DND-41 (cell line): ENCODE results near the gene MEF2C.

Experiments used
- ATAC-seq: fragments of 200-7000 bp; cut with Tn5 transposase; 3 replicates; pipeline ENCODE4 v1.9.1; 2021; ENCODE audit warnings: low read depth; ENCODE audit not compliant: insufficient read depth
- DNase-seq: peaks from one replicate; pipeline ENCODE4 v3.0.0-alpha.2; 2020
- H2AFZ ChIP-seq: 2 replicates; pipeline ENCODE4 v1.6.0; 2012; ENCODE audit warnings: low read depth, low read length
- H3K27ac ChIP-seq: 2 replicates; pipeline ENCODE4 v1.5.1; 2012; ENCODE audit warnings: low read length, inconsistent platforms
- H3K27me3 ChIP-seq: fragments of 200-600 bp; sonication (generic); 2 replicates; pipeline ENCODE4 v1.6.0; 2012; ENCODE audit warnings: low read length, mild to moderate bottlenecking, inconsistent platforms; ENCODE audit not compliant: insufficient read depth, poor library complexity
- H3K36me3 ChIP-seq: 2 replicates; pipeline ENCODE4 v1.5.1; 2012; ENCODE audit warnings: low read length, inconsistent platforms; ENCODE audit not compliant: insufficient read depth
- H3K4me1 ChIP-seq: 2 replicates; pipeline ENCODE4 v1.5.1; 2012; ENCODE audit warnings: mild to moderate bottlenecking, low read length; ENCODE audit not compliant: insufficient read depth
- H3K4me2 ChIP-seq: 2 replicates; pipeline ENCODE4 v1.6.0; 2012; ENCODE audit warnings: mild to moderate bottlenecking, moderate library complexity, low read length, inconsistent platforms; ENCODE audit not compliant: insufficient read depth
- H3K4me3 ChIP-seq, 2 experiments: fragments of 200-600 bp in 1 of 2; shearing (Covaris generic) in 1 of 2; 2 replicates each; pipeline ENCODE4 v1.5.1; 2012 to 2016; ENCODE audit warnings: inconsistent platforms in 2 of 2, low read length in 2 of 2, mild to moderate bottlenecking in 2 of 2, low read depth in 1 of 2, moderate library complexity in 1 of 2
- H3K79me2 ChIP-seq: 2 replicates; pipeline ENCODE4 v1.6.0; 2012; ENCODE audit warnings: low read length, inconsistent platforms; ENCODE audit not compliant: insufficient read depth
- H3K9ac ChIP-seq: 2 replicates; pipeline ENCODE4 v1.6.0; 2012; ENCODE audit warnings: low read depth, mild to moderate bottlenecking, inconsistent platforms, low read length, moderate library complexity
- H3K9me3 ChIP-seq: 2 replicates; pipeline ENCODE4 v1.5.1; 2012; ENCODE audit warnings: low read length, moderate library complexity, mild to moderate bottlenecking, inconsistent platforms; ENCODE audit not compliant: insufficient read depth, severe bottlenecking
- H4K20me1 ChIP-seq: 2 replicates; pipeline ENCODE4 v1.6.0; 2012; ENCODE audit warnings: low read length; ENCODE audit not compliant: insufficient read depth
- CTCF ChIP-seq: IDR thresholded peaks from 2 replicates; pipeline ENCODE4 v1.5.1; 2012; ENCODE audit warnings: borderline replicate concordance, low read length, moderate library complexity, mild to moderate bottlenecking; ENCODE audit not compliant: poor library complexity, severe bottlenecking; ENCODE audit errors: extremely low read depth
- EZH2 ChIP-seq: IDR thresholded peaks from 3 replicates; pipeline ENCODE4 v1.6.1; 2012; ENCODE audit warnings: borderline replicate concordance, low read depth, mild to moderate bottlenecking, moderate library complexity, low read length, inconsistent platforms; ENCODE audit not compliant: severe bottlenecking

The MEF2C gene

GRCh38 chr5:88829054-88829453 lies 53.9 kb downstream of the MEF2C start:
- H2AFZ ChIP-seq = no peak overlapping the region
- DNase-seq (no peak), ATAC-seq (no peak)
- H3K4me1 ChIP-seq = no peaks in the 10 kb centered on the region
- no peaks in the 10 kb centered on the region for H3K79me2 ChIP-seq
- H3K9ac ChIP-seq = no peak overlapping the region
- no peaks in the 10 kb centered on the region for H3K9me3 ChIP-seq
- no peaks in the 10 kb centered on the region for H3K27me3 ChIP-seq
- TF ChIP-seq EZH2 (no peak), CTCF (no peak)
- H3K36me3 ChIP-seq = no peaks in the 10 kb centered on the region
- no peak overlapping the region for H3K27ac ChIP-seq
- no peak overlapping the region for H3K4me3 ChIP-seq
- no peak overlapping the region for H3K4me2 ChIP-seq
- H4K20me1 ChIP-seq = no peaks in the 10 kb centered on the region

GRCh38 chr5:88827997-88828396 lies 55.0 kb downstream of the MEF2C start:
- ATAC-seq = peak; percentile 83
- Histone ChIP-seq H3K36me3 (no peaks in the 10 kb centered on the region), H2AFZ (no peak overlapping the region), H3K79me2 (no peaks in the 10 kb centered on the region), H3K4me2 (no peak overlapping the region), H3K4me3 (no peak overlapping the region), H3K9me3 (no peaks in the 10 kb centered on the region), H3K9ac (no peak overlapping the region), H3K27me3 (no peaks in the 10 kb centered on the region), H4K20me1 (no peaks in the 10 kb centered on the region), H3K4me1 (no peaks in the 10 kb centered on the region), H3K27ac (no peak overlapping the region)
- no peak for DNase-seq
- TF ChIP-seq CTCF (no peak), EZH2 (no peak)

GRCh38 chr5:88826646-88827585 lies 56.1 kb downstream of the MEF2C start:
- no peaks in the 10 kb centered on the region for H3K4me1 ChIP-seq
- H3K27ac ChIP-seq = no peak overlapping the region
- no peak overlapping the region for H3K9ac ChIP-seq
- H2AFZ ChIP-seq = no peak overlapping the region
- DNase-seq = no peak
- H3K36me3 ChIP-seq = no peaks in the 10 kb centered on the region
- no peaks in the 10 kb centered on the region for H3K27me3 ChIP-seq
- no peak overlapping the region for H3K4me3 ChIP-seq
- no peaks in the 10 kb centered on the region for H3K9me3 ChIP-seq
- TF ChIP-seq EZH2 = no peak
- no peak overlapping the region for H3K4me2 ChIP-seq
- H3K79me2 ChIP-seq = no peaks in the 10 kb centered on the region
- no peaks in the 10 kb centered on the region for H4K20me1 ChIP-seq
- peak; percentile 45; the same call in 1 of the 3 replicates for ATAC-seq

GRCh38 chr5:88825584-88826315 lies 57.2 kb downstream of the MEF2C start:
- Histone ChIP-seq H4K20me1 (no peaks in the 10 kb centered on the region), H3K36me3 (no peaks in the 10 kb centered on the region), H2AFZ (no peak overlapping the region), H3K79me2 (no peaks in the 10 kb centered on the region), H3K4me1 (no peaks in the 10 kb centered on the region), H3K27me3 (no peaks in the 10 kb centered on the region), H3K4me2 (no peak overlapping the region), H3K9ac (no peak overlapping the region), H3K27ac (no peak overlapping the region), H3K9me3 (no peaks in the 10 kb centered on the region), H3K4me3 (no peak overlapping the region)
- ATAC-seq (no peak), DNase-seq (no peak)
- no peak for TF ChIP-seq CTCF
